GM12891 (cell line): ENCODE results near the gene TMSB10.
"Not testable (repeated sequence)": the region's sequence is repeated elsewhere in the genome, so short reads cannot be mapped to it uniquely, and the experiment has no call there.

Source experiments
- PAX5 ChIP-seq: IDR thresholded peaks from 2 replicates; pipeline ENCODE4 v1.6.1; 2011; ENCODE audit warnings: low read length, moderate library complexity, mild to moderate bottlenecking; ENCODE audit not compliant: insufficient read depth, severe bottlenecking
- POLR2A ChIP-seq: IDR thresholded peaks from 2 replicates; pipeline ENCODE4 v1.6.1; 2011; ENCODE audit warnings: low read depth, low read length, control low read depth
- POLR2AphosphoS5 ChIP-seq: IDR thresholded peaks from 2 replicates; pipeline ENCODE4 v1.6.1; 2011; ENCODE audit warnings: low read depth, low read length, control low read depth
- POU2F2 ChIP-seq: IDR thresholded peaks from 2 replicates; pipeline ENCODE4 v1.6.1; 2011; ENCODE audit warnings: low read depth, mild to moderate bottlenecking, control low read depth, low read length, moderate library complexity
- SPI1 ChIP-seq: IDR thresholded peaks from 2 replicates; pipeline ENCODE4 v1.6.1; 2011; ENCODE audit warnings: low read depth, low read length, control low read depth
- TAF1 ChIP-seq: IDR thresholded peaks from 2 replicates; pipeline ENCODE4 v1.6.1; 2011; ENCODE audit warnings: low read depth, low read length, control low read depth

DNA sequence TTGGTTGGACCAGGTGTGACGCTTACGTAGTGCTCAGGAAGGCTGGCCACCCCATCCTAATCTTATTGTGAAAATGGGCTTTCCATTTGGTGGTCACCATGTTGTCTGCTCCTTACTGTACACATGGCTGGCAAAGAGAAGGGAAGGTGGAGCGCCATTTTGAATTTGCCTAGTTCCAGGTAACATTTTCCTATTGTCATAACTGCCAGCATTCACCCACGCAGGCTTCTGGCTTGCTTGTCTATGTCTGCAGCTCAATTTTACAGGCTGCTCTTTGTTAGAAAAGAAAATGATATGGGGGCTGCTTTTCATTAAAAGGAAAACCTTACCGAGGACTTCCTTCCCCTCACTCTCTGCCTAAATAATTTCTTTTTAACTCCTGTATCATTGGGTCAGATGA is 12.4 kb downstream of the TMSB10 start:
- TF ChIP-seq POLR2A, TAF1, POLR2AphosphoS5, SPI1, PAX5, POU2F2: not testable (repeated sequence)
